HG03066 (cell line): Measurements from ENCODE around the gene DCAF11.
A peak's percentile ranks its signal among the peaks of the same experiment; 100 is the strongest.

Source experiments
- ATAC-seq: cut with Tn5 transposase; IDR thresholded peaks from one replicate; pipeline ENCODE4 v1.9.1; 2021; ENCODE audit warnings: low read depth; ENCODE audit not compliant: unreplicated experiment

DCAF11 gene

DNA sequence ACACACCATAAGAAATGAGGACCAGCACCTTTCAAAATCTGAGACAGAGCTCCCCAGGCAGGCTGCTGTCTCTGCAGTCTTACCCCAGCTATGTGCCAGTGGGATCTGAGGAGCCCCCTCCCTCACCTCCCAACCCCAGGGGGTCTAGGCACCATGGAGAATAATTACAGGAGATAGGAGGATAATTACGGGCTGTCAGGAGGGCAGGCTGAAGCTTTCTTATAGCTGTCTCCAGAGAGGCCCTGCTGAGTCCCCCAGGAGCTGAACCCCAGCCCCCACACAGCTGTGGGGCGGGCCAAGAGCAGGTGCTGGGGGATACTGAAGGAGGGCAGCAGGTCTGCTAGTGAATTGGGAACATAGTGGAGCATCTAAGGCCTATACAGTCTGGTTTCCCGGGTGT lies 36.4 kb upstream of the DCAF11 start:
- ATAC-seq, result no peak

DNA sequence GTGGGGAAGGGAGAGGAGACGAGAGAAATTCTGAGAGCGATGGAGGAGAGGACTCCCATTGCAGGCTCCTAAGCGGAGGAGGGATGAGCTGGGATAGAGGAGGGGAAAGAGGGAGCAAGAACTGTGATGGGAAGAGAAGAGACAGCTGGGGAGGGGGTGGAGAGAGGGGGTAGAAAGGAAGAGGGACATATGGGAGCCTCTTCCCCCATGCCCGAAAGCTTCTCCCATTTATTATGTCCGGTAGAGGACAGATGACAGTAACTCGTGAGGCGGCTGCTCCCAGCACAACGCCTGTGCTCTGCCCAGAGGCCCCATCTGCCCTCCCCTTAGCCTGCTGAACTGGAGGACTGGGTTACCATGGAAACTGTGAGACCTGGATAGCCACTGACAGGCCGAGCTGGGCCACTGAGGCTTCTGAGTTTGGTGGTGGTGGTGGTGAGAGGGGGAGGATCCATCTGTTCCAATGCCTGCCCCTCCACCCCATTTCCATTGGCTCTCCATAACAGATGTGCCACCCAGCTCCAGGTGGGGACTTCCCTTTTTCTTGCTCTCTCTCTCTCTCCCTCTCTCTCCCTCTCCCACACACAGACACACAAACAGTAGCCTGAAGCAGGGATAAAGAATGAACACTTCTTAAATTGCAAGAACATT lies 35.0 kb upstream of the DCAF11 start:
- no peak for ATAC-seq

DNA sequence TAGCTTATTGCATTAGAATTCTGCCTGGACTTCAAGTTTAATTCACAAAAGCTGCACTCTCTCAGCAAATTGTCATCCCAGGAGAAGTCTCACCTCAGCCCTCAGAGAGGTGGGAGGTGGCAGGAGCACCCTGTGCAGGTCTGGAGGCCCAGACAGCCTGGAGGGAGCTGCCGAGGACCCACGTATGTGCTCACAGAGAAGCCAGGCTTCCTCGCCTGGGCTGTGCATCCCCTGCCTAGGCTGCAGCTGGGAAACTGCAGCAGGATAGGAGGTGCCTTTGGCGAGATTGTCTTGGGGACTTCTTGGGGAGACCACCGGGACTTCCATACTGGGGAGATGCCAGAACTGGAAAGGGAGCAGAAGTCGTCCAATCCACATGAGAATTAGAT lies 34.4 kb upstream of the DCAF11 start:
- ATAC-seq, result no peak

DNA sequence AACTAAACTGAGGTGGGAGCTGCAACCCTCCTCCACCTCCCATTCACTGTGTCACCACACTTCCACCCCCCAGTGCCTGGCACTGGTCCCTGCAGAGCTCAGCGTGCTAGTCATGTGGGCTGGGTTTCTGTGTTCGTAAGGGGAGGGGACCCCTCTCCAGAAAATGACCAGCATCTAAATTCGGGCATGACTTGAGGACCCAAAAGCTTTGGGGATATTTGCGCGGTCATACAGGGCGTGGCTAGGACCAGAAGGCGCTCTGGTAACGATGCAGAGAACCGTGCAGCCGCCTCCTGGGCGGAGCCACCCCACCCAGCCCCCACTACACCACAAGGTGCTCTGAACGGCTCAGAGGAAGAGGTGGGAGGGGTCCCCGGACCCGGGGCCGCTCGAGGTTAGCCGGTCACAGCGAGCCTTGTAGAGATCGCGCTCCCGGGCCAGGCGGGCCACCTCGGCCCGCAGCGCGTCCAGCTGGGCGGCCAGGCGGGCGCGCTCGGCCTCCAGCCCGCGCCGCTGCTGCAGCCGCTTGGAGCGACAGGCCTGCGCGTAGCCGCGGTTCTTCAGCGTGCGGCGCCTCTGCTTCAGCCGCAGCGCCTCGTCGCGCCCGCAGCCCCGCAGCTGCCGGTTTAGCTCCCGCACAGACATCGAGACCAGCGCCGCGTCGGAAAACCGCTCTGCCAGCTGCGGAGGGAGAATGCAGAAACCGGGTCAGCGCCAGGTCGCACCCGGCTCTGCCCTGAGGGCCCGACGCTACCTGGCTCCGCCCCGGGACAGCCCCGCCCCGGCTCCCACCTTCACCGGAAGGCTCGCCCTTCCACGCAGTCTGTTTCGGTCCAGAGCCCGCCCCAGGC lies 33.5 kb upstream of the DCAF11 start:
- peak; percentile 86 for ATAC-seq

DNA sequence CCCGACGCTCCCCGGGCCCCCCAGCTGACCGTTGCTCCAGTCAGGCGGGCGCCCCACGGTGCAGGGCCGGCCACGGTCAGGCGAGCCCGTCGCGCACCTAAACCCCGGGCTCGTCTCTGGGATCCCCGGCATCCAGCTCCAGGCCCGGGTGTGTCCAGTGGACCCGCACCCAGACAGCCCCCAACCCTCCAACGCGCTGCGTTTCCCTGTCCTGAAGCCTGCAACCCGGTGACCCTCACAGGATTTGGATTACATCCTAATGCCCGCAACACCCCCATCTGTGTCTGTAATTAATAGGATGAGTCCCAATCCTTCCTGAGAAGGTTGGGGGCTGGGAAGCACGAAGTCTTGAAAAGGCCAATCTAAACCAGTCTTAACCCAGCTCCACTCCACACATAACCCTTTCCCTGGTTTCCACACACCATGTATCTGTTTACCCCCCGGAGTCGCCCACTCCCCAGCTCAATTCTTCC lies 32.8 kb upstream of the DCAF11 start:
- no peak for ATAC-seq

DNA sequence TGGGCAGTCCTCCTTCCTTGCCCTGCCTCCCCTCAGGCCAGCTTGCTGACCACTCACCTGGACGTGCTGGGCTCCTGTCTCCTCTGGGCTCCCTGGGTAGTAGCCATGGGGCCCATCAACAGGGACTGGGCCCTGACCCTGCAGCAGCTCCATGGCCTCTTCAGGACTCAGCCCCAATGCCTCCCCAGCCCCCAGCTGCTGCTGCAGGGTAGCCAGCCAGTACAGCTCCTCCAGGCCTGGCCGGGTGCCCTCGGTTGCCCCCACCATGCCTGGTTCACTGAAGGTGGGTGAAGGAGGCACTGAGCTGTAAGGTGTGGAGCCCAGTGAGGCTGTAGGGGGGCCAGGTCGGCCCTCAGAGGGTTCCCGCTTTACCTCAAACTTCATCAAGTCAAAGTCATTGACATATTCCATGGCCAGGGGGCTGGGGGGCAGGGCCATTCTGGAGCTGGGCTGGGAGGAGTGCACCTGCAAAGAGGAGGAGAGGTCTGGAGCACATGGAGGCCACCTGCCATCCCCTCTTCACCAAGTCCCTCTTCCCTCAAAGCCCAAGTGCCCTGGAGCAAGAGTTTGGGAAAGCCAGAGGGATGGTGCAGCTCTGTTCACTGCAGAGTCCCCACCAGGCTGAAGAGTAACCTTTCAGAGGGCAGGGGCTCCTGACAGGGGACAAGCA lies 32.0 kb upstream of the DCAF11 start:
- no peak for ATAC-seq

DNA sequence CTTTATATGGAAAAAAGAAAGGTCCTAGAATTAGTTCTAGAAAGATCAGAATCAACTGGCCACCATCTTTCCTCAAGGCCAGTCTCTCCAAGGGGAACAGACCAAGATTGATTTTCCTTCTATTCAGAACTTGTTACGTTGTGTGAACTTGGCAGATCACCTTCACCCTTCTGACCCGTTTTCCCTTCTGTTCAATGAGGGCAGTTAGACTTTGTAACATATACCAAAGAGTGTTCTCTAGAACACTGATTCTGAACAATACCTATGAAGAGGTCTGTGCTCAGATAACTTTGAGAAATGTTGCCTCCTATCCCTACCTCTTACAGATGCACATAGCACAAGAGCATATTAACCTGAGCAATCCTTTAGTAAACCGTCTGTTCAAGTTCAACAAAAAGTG lies 31.1 kb upstream of the DCAF11 start:
- ATAC-seq, result no peak

DNA sequence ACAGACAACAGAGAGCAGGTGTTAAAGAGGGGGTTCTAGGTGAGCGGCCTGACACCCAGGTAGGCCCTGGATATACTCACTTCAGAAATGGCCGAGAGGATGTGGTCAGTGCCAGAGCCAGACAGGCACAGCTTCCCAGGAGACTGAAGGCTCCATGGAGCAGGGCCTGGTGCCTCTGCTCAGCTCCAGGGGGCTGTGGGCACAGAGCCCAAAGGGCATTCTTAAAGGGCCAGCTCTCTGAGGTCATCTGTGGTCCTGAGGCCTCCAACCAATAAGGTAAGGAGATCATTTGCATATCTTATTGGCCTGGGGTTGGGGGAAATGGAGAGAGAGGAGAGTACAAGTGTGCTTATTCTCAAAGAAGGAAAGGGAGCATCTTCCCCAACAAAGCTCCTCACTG lies 30.1 kb upstream of the DCAF11 start:
- no peak for ATAC-seq

DNA sequence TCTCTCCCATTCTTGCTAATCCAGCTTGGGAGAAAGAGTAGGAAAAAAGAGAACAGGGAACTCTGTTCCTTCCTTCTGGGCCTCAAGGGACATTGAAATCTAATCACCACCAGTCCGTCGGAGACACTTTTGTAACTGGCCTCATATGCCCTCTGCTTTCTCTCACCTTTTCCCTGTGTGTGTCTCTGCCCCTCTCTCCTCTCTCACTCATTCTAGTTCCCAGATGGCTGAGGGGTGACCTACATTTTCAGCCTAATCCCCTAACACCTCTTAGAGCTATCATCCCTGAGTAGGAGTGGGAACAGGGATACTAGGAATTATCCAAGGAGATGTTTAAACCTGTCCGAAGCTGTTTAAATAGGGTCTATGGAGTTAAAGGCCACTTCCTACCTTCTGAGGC lies 29.4 kb upstream of the DCAF11 start:
- ATAC-seq, result no peak

DNA sequence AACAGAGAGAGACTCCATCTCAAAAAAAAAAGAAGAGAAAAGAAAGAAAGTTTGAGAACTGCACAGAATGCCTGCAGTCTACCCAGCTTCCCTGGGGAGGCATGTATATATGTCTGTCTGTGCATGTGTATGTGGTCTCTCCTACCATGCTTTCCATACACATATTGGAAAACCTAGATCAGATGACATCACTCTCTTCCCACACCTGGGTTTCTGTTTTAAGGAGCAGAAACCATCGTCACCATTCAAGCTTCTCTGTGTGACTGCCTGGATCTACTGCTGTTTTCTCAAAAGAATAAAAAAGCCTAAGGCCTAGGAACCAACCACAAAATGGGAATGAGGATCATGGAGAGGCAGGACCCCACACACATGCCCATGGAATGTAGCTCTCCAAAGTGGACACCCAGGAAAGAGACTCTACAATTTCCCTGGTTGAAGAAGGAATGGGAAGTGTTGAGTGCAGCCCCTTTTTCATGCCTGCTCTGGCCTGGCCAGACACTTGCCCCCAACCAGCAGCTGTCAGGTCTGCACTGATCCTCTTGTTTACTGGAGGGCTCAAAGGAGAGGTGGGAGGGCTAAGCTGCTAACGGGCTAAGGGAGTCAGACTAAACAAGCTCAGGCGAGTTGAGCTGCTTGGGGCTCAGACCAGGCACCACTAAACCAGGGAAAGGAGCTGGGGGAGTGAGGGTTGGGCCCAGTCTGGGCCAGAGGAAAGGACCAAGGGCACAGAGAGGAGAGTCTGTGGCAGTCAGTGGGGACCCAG lies 28.2 kb upstream of the DCAF11 start:
- no peak for ATAC-seq

DNA sequence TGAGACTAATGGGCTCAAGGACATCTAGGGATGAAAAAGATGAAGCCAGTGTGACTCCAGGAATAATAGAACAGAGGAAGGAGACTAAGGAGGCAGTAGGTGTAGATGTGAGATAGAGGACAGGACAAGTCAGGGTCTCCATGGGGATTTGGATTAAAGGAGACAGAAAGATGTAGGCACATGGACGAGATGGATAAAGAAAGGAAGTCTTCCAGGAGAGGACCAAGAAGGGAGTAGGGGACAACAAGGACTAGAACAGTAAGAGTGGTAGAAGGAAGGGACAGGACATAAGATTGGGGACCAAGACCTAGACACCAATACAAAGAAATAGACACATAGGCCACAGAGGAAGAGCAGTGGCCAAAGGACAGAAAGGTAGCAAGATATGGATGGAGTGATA lies 27.6 kb upstream of the DCAF11 start:
- no peak for ATAC-seq

DNA sequence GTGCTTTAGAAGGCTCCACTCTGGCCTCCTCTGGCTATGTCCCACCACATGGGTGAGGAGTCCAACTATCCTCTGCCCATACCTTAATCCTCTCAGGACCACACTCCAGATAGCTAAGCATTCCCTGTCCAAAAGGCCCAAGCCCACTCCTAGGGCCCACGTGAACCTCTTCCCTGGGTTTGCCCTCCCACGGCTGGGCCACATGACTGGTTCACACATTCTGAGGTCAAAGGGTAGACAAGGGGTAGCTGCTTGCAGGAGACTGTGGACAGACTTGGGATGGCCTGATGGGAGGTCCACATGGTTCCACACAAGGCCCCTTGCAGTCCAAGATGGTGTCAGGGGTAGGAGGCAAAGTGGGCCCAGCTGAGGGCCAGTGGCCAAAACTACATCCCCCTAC lies 26.5 kb upstream of the DCAF11 start:
- no peak for ATAC-seq

DNA sequence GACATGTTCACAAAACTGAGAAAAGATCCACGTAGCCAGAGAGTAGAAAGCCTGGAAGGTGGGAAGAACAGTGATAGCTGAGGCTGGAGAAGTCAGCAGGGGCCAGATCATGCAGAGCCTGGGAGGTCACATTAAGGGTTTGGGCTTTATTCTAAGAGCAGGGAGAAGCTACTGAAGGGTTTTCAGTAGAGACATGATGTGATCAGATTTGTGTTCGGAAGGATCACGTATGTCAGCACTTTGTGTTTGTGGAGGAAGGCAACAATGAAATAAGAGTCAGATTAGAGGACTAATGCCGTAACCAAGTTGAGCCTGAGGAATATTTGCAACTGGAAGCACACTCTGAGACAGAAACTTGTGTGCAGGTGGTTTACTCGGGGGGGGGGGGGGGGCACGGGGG lies 24.7 kb upstream of the DCAF11 start:
- ATAC-seq, result no peak

DNA sequence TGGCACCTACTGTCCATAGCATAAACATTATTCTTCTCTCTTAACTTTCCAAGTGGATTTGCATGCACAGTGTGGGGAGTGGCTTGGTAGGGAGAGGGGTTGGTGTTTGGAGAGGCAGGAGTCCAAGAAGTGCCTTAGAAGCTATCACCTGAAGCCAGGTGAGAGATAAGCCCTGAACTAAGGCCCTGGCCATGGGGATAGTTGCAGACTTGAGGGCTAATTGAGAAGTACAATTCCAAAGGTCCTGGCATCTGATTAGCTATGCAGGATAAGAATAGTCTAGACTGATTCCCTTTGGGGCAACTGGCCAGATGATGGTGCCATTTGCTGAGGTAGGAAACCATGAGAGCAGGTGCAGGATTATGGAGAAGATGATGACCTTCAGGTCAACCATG lies 22.5 kb upstream of the DCAF11 start:
- no peak for ATAC-seq

DNA sequence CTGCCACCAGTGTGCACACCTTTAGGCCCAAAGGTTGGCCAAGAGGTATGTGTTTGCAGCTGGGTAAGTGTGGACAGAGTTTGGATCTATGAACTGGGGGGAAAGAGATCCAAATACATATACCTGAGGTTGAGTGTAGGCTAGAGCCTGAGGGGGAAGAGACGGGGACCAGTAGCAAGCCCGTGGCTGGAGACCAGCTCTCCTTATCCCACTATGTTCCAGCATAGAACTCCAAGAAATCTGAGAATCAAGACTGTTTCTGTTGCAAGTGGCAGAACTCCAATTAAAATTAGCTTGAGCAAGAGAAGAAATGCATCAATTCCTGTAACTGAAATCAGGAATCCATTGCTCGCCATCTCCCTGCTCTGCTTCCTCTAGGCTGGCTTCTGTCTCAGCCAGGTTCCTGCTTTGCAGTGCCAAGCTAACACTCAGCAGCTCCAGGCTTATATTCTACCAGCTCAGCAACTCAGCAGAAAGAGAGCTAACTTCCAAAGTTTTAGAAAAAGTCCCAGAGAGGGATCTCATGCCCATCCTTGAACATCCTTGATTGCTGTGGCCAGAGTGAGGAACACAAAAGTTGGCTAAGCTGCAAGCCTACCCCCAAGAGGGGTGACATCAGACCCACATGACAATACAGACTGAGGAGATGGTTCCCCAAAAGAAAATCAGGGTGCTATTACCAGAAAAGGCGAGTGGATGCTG lies 21.9 kb upstream of the DCAF11 start:
- no peak for ATAC-seq

DNA sequence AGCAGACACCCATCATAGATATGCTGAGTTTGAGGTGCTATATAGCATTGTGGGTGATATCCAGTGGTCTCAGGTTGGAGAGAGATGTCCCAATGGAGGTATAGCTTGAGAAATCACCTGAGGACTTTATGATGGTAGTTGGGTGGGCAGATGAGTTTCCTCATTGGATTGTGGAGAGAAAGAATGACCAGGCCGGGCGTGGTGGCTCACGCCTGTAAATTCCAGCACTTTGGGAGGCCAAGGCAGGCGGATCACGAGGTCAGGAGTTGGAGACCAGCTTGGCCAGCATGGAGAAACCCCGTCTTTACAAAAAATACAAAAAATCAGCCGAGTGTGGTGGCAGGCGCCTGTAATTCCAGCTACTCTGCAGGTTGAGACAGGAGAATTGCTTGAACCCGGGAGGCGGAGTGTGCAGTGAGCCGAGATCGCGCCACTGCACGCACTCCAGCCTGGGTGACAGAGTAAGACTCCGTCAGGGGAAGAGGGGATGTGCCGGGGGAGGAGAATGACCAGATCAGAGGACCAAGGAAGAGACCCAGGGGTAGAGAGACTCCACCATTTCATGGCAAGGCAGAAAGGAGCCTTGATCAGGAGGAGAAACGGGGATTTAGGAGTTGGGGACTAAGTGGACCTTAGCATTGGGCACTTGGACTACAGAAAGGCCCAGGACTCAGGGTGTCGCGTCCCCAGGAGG lies 21.2 kb upstream of the DCAF11 start:
- no peak for ATAC-seq

DNA sequence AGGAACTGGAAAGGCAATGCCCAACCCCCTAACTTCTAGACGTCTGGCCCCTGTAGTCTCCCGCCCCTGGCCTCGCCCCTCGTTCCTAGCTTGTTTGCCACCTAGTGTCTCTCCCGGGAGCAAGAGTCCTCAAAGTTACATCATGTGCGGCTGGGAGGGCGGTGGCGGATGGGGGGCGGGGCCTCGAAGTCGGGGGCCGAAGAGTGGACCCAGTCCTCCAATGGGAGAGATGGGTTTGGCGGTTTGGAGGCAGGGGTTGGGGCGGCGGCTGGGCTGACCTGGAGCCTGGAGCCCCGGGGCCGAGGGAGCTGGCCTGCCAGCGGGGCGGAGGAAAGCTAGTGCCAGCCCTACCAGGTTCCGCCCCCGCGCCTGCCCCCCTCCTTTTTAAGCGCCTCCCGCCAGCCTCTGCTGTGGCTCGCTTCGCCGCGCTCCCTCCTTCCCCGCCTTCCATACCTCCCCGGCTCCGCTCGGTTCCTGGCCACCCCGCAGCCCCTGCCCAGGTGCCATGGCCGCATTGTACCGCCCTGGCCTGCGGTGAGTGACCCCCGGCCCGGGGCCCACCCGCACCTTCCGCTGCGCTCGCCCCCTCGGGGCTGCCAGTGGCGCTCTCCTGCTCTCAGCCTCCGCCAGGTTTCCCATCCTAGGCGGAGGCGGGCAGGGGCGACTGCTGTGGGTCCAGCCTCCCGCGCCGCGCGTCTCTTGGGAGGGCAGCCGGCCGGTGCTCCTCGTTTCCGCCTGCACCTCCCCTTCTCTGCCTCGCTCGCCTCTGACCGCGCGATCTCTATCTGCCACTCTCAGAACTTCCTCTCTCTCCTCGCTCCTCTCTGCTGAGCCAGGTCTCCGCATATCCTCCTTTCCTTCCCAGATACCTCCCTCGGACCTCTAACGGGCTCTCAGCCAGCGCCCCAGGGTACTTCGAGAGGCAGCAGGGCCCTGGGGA lies 20.4 kb upstream of the DCAF11 start, which contains the start of gene PCK2:
Gene PCK2, plus strand, starts transcription at position 411 of the 940 bp plus-strand sequence. Its CDS starts 95 bp downstream, at position 506.
- ATAC-seq, result peak; percentile 39

DNA sequence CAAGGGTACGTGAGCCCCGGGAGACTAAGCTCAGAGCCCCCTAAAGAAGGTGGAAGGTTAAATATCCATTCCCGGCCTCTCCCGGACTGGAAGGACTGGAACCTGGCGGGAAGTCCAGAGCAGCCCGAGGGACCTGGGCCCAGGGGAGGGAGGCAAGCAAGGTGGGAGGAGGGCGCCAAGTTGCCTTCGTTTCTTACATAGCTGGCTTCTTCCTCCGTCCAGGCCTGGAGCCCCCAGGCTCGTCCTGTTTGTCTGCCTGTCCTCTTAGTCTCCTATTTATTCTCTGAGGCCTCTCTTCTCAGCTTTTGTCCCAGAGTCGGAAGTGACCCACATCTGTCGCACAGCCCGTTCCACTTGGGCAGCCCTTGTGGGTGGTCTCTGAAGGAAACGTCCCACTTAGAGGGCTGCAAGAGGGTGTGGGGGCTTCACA lies 19.7 kb upstream of the DCAF11 start:
- ATAC-seq, result peak; percentile 6
